ENCODE measurements around the gene ZSCAN20.

The ZSCAN20 gene

DNA sequence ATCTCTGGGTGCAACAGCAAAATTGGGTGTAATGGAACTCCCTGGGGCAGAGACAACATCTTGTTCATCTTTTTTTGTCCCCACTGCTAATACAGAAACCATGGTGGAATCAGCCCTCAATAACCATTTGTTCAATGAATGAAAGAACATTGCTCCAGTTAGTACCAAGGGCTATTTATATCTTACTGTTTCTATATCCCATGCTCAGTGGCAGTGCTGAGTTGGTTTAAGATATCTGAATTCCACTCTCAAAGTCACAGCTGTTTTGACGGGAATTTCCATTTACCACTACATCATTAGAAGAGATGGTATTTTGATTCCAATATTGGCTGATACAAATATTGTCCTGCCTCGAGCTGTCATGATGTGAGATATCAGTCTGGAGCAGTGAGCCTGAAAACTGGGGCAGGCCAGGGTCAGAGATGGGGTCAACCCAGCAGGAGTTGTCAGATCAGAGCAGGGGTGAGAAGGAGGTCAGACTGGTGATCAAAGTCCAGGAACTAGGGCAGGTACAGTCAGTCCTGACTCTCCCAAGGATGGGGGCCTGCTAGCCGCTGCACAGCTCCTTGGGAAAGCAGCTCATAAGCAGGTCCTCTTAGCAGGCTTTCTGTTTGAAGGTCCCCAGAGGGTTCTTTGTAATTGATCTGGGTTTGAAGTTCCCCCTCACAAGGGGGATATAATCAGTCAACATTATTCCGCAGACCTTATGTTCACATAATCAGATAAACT lies 35.7 kb upstream of the ZSCAN20 start:
- H4K20me1 ChIP-seq (ENCODE audit: control insufficient read depth, insufficient read depth, low read depth, low read length): no peaks in the 10 kb centered on the region
- H3K4me2 ChIP-seq (ENCODE audit: low read length): no peak overlapping the region
- H3K9me3 ChIP-seq (ENCODE audit: control insufficient read depth, insufficient read depth, low read length): no peaks in the 10 kb centered on the region
- H3K4me3 ChIP-seq (ENCODE audit: low read length): no peak overlapping the region
- no peak for TF ChIP-seq EZH2phosphoT487 (IDR thresholded peaks at IDR 0.05; ENCODE audit: borderline replicate concordance, low read length)
- TF ChIP-seq, protein P1, sequence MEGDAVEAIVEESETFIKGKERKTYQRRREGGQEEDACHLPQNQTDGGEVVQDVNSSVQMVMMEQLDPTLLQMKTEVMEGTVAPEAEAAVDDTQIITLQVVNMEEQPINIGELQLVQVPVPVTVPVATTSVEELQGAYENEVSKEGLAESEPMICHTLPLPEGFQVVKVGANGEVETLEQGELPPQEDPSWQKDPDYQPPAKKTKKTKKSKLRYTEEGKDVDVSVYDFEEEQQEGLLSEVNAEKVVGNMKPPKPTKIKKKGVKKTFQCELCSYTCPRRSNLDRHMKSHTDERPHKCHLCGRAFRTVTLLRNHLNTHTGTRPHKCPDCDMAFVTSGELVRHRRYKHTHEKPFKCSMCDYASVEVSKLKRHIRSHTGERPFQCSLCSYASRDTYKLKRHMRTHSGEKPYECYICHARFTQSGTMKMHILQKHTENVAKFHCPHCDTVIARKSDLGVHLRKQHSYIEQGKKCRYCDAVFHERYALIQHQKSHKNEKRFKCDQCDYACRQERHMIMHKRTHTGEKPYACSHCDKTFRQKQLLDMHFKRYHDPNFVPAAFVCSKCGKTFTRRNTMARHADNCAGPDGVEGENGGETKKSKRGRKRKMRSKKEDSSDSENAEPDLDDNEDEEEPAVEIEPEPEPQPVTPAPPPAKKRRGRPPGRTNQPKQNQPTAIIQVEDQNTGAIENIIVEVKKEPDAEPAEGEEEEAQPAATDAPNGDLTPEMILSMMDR (IDR thresholded peaks at IDR 0.05; ENCODE audit: low read depth, low read length, poor library complexity, severe bottlenecking): no peak
- H3K4me1 ChIP-seq (ENCODE audit: control insufficient read depth, low read length): no peaks in the 10 kb centered on the region
- no peak overlapping the region for H3K27ac ChIP-seq (ENCODE audit: low read depth, low read length)
- H3F3A ChIP-seq (ENCODE audit: control insufficient read depth, insufficient read depth): no peaks in the 10 kb centered on the region
- no peaks in the 10 kb centered on the region for H3K9me2 ChIP-seq (replicated peaks; ENCODE audit: control insufficient read depth, low read length)
- no peaks in the 10 kb centered on the region for H3K36me3 ChIP-seq (ENCODE audit: control insufficient read depth, low read length)
- no peaks in the 10 kb centered on the region for H3K79me2 ChIP-seq (ENCODE audit: control insufficient read depth, low read length)
- peaks cover 29% of the 10 kb centered on the region for H3K27me3 ChIP-seq (ENCODE audit: control insufficient read depth, low read length)

DNA sequence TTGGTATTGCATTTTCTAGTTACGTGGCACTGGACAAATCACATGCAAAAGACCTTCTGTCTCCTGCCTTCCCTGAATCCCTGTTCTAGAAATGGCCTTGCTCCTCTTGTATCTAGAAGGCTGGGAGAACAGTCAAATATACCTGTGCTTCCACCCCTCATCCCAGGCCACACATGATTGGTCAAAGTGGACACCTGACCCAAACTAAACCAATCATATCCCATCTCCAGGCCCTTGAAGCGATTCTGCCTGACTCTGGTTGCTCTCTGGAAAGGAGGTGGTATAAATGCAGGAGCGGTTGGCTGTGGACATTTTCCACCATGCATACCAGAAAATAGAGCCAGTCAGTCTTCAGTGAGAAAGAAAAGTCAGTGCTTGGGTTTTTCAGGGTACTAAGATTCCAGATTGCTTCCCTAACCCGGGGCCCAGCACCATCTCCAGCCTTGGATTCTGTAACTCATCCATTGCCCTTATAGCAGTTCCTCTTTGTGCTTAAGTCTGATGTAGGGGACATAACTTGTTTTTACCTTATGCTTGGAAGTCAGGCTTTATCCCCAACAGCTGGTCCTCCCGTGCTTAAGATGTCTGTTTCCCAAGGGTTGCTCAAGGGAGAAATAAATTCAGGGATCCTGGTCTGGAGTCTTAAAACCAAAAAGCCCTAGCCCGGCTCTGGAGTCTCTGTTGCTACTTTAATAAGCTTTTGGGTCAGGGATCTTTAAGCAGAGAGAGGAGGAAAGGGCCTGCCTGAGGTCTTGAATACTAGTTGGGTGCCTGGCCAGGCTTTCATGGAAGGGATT lies 33.9 kb upstream of the ZSCAN20 start:
- Histone ChIP-seq H3K79me2 (ENCODE audit: control insufficient read depth, low read length) (no peaks in the 10 kb centered on the region), H3K4me2 (ENCODE audit: low read length) (no peak overlapping the region), H3K27ac (ENCODE audit: low read depth, low read length) (no peak overlapping the region), H3K27me3 (ENCODE audit: control insufficient read depth, low read length) (peaks cover 31% of the 10 kb centered on the region), H3K9me3 (ENCODE audit: control insufficient read depth, insufficient read depth, low read length) (no peaks in the 10 kb centered on the region), H3F3A (ENCODE audit: control insufficient read depth, insufficient read depth) (no peaks in the 10 kb centered on the region), H3K9me2 (replicated peaks; ENCODE audit: control insufficient read depth, low read length) (no peaks in the 10 kb centered on the region), H3K4me3 (ENCODE audit: low read length) (no peak overlapping the region), H4K20me1 (ENCODE audit: control insufficient read depth, insufficient read depth, low read depth, low read length) (no peaks in the 10 kb centered on the region), H3K36me3 (ENCODE audit: control insufficient read depth, low read length) (no peaks in the 10 kb centered on the region), H3K4me1 (ENCODE audit: control insufficient read depth, low read length) (no peaks in the 10 kb centered on the region)
- TF ChIP-seq, protein P1 (IDR thresholded peaks at IDR 0.05; ENCODE audit: low read depth, low read length, poor library complexity, severe bottlenecking): no peak

DNA sequence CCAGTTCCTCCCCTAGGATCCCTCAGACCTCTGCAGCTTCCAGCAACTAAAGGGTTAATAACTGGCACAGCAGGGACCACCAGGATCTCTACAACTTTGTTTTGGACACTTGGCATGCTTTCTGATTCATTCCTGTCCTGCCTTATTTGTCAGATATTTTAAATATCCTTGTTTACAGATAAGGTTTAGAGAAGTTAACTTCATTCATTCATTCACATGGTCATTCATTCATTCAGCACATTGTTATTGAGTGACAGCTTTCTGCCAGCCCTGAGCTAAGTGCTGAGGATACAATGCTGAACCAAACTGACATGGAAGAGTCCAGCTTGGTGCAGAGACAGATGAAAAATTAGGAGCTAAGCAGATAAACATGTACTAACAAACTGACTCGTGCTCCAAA lies 32.8 kb upstream of the ZSCAN20 start:
- Histone ChIP-seq H3K27ac (ENCODE audit: low read depth, low read length) (no peak overlapping the region), H3K36me3 (ENCODE audit: control insufficient read depth, low read length) (no peaks in the 10 kb centered on the region), H3F3A (ENCODE audit: control insufficient read depth, insufficient read depth) (no peaks in the 10 kb centered on the region), H3K4me3 (ENCODE audit: low read length) (no peak overlapping the region), H3K27me3 (ENCODE audit: control insufficient read depth, low read length) (peaks cover 29% of the 10 kb centered on the region), H3K4me1 (ENCODE audit: control insufficient read depth, low read length) (no peaks in the 10 kb centered on the region), H3K4me2 (ENCODE audit: low read length) (no peak overlapping the region), H4K20me1 (ENCODE audit: control insufficient read depth, insufficient read depth, low read depth, low read length) (no peaks in the 10 kb centered on the region), H3K9me2 (replicated peaks; ENCODE audit: control insufficient read depth, low read length) (no peaks in the 10 kb centered on the region), H3K9me3 (ENCODE audit: control insufficient read depth, insufficient read depth, low read length) (no peaks in the 10 kb centered on the region), H3K79me2 (ENCODE audit: control insufficient read depth, low read length) (no peaks in the 10 kb centered on the region)
- no peak for TF ChIP-seq EZH2phosphoT487 (IDR thresholded peaks at IDR 0.05; ENCODE audit: borderline replicate concordance, low read length)
- TF ChIP-seq, protein P1 (IDR thresholded peaks at IDR 0.05; ENCODE audit: low read depth, low read length, poor library complexity, severe bottlenecking): no peak
